Measurements from ENCODE around the gene ANKRD11.
"Not testable (repeated sequence)": the region's sequence is repeated elsewhere in the genome, so short reads cannot be mapped to it uniquely, and the experiment has no call there.

- TF ChIP-seq CTCF (IDR thresholded peaks at IDR 0.05; ENCODE audit: insufficient read depth, low read length, poor library complexity, severe bottlenecking); EZH2phosphoT487 (conservative IDR thresholded peaks at IDR 0.05; ENCODE audit: low read length): not testable (repeated sequence)
Observed at GRCh38 chr16:89435059-89435458, 55.3 kb downstream of the ANKRD11 start.

Data from SU-DHL-6 (cell line).